Muscle of arm (tissue), 12 donors: ENCODE results near the gene ZFPM1. TPM values are rescaled to one million over a fixed set of nuclear protein-coding genes. Genes with fewer than 3 reads are reported as not detected.

ENCODE experiments used
- polyA plus RNA-seq, 12 donors: library from polyadenylated mRNA; unstranded; fragments of 120-200 nt; gene quantifications; one replicate each; pipeline ENCODE4 v1.2.1, GENCODE V29; 2013; ENCODE audit not compliant: insufficient read length in 12 of 12

ZFPM1 gene
- polyA plus RNA-seq, 12 donors: 0.74 to 3.9 (median 1.1) TPM; not detected in 2

Other genes starting within 250 kb of the ZFPM1 start
- gene ZNF469, start 70.3 kb upstream of the ZFPM1 start, polyA plus RNA-seq: 10 to 100 TPM in 2 of 12 donors, 1 to 10 TPM in 10; 3.8 to 31.0 (median 5.8) TPM
- gene ZC3H18, start 117.1 kb downstream of the ZFPM1 start, polyA plus RNA-seq: 10 to 100 TPM in 11 of 12 donors, not detected in 1; 21.4 to 54.4 (median 25.0) TPM
- not detected for gene IL17C, start 185.3 kb downstream of the ZFPM1 start, polyA plus RNA-seq
- gene CYBA, start 197.8 kb downstream of the ZFPM1 start, polyA plus RNA-seq: 10 to 100 TPM in 11 of 12 donors, not detected in 1; 19.5 to 60.4 (median 30.6) TPM
- 10 to 100 TPM in 11 of 12 donors, not detected in 1; 18.2 to 35.2 (median 24.3) TPM for gene MVD, start 209.8 kb downstream of the ZFPM1 start, polyA plus RNA-seq
- gene SNAI3, start 233.2 kb downstream of the ZFPM1 start, polyA plus RNA-seq: 1 to 10 TPM in 10 of 12 donors, not detected in 2; 3.6 to 8.6 (median 6.6) TPM